H9 (cell line): ENCODE results near the gene PRG2. TPM values are rescaled to one million over a fixed set of nuclear protein-coding genes. Genes with fewer than 3 reads are reported as not detected.
A peak's percentile ranks its signal among the peaks of the same experiment; 100 is the strongest.

Experiments used
- DNase-seq: peaks from one replicate; pipeline ENCODE4 v3.0.0-alpha.2; 2017
- H2AFZ ChIP-seq: one replicate; pipeline ENCODE4 v1.6.1; 2013; ENCODE audit warnings: mild to moderate bottlenecking, low read length, control low read depth, moderate library complexity
- H2AK5ac ChIP-seq: 2 replicates; pipeline ENCODE4 v1.6.1; 2013; ENCODE audit warnings: low read length, control low read depth, mixed read lengths; ENCODE audit not compliant: insufficient read length
- H2BK120ac ChIP-seq: one replicate; pipeline ENCODE4 v1.6.1; 2013; ENCODE audit warnings: low read depth, mild to moderate bottlenecking, low read length, control low read depth, inconsistent platforms; ENCODE audit not compliant: poor library complexity, severe bottlenecking
- H2BK12ac ChIP-seq: 2 replicates; pipeline ENCODE4 v1.6.1; 2013; ENCODE audit warnings: low read length, control low read depth, mixed read lengths, low read depth; ENCODE audit not compliant: insufficient read length
- H2BK15ac ChIP-seq: 2 replicates; pipeline ENCODE4 v1.6.1; 2013; ENCODE audit warnings: low read depth, low read length, control low read depth
- H2BK20ac ChIP-seq: one replicate; pipeline ENCODE4 v1.6.1; 2013; ENCODE audit warnings: low read depth, mild to moderate bottlenecking, low read length, control low read depth, inconsistent platforms; ENCODE audit not compliant: poor library complexity, severe bottlenecking
- H2BK5ac ChIP-seq: 2 replicates; pipeline ENCODE4 v1.6.1; 2013; ENCODE audit warnings: low read length, control low read depth, mixed read lengths; ENCODE audit not compliant: insufficient read length
- H3K14ac ChIP-seq: 2 replicates; pipeline ENCODE4 v1.6.1; 2013; ENCODE audit warnings: low read length, control low read depth; ENCODE audit not compliant: insufficient read depth
- H3K18ac ChIP-seq: 2 replicates; pipeline ENCODE4 v1.6.1; 2013; ENCODE audit warnings: low read depth, mild to moderate bottlenecking, mixed read lengths, low read length, control low read depth; ENCODE audit not compliant: insufficient read length
- H3K23ac ChIP-seq: 2 replicates; pipeline ENCODE4 v1.6.1; 2013; ENCODE audit warnings: low read length, control low read depth, mixed read lengths, low read depth; ENCODE audit not compliant: insufficient read length
- H3K23me2 ChIP-seq: 2 replicates; pipeline ENCODE4 v1.6.1; 2013; ENCODE audit warnings: low read depth, mild to moderate bottlenecking, mixed read lengths, low read length, control low read depth; ENCODE audit not compliant: insufficient read length, poor library complexity, severe bottlenecking
- H3K27ac ChIP-seq: 2 replicates; pipeline ENCODE4 v1.5.1; 2013; ENCODE audit warnings: low read length, control low read depth, mixed read lengths, low read depth; ENCODE audit not compliant: insufficient read length
- H3K27me3 ChIP-seq: 2 replicates; pipeline ENCODE4 v1.6.1; 2013; ENCODE audit warnings: low read length, control low read depth, inconsistent platforms; ENCODE audit not compliant: insufficient read depth
- H3K4ac ChIP-seq: 2 replicates; pipeline ENCODE4 v1.6.1; 2013; ENCODE audit warnings: low read depth, mild to moderate bottlenecking, control low read depth, inconsistent platforms, low read length, moderate library complexity
- H3K4me1 ChIP-seq: 2 replicates; pipeline ENCODE4 v1.6.1; 2013; ENCODE audit warnings: low read length, control low read depth, inconsistent platforms; ENCODE audit not compliant: insufficient read depth
- H3K4me2 ChIP-seq: 2 replicates; pipeline ENCODE4 v1.6.1; 2013; ENCODE audit warnings: low read length, control low read depth, mixed read lengths; ENCODE audit not compliant: insufficient read length, insufficient read depth
- H3K56ac ChIP-seq: 2 replicates; pipeline ENCODE4 v1.6.1; 2013; ENCODE audit warnings: low read depth, mild to moderate bottlenecking, mixed read lengths, low read length, control low read depth; ENCODE audit not compliant: insufficient read length
- H3K79me1 ChIP-seq: 2 replicates; pipeline ENCODE4 v1.6.1; 2013; ENCODE audit warnings: low read depth, mild to moderate bottlenecking, moderate library complexity, low read length, control low read depth, inconsistent platforms; ENCODE audit not compliant: insufficient read depth, poor library complexity, severe bottlenecking
- H3K79me2 ChIP-seq: 2 replicates; pipeline ENCODE4 v1.6.1; 2013; ENCODE audit warnings: low read length, control low read depth, inconsistent platforms; ENCODE audit not compliant: insufficient read depth
- H3K9ac ChIP-seq: 2 replicates; pipeline ENCODE4 v1.6.1; 2013; ENCODE audit warnings: low read length, control low read depth, mixed read lengths; ENCODE audit not compliant: insufficient read length; ENCODE audit errors: extremely low read depth
- H3K9me3 ChIP-seq: one replicate; pipeline ENCODE4 v1.6.1; 2013; ENCODE audit warnings: low read depth, low read length, inconsistent platforms; ENCODE audit not compliant: control insufficient read depth
- H3T11ph ChIP-seq: one replicate; pipeline ENCODE4 v1.6.1; 2013; ENCODE audit warnings: mild to moderate bottlenecking, low read length, control low read depth, inconsistent platforms
- H4K20me1 ChIP-seq: one replicate; pipeline ENCODE4 v1.6.1; 2013; ENCODE audit not compliant: control insufficient read depth, insufficient read length, insufficient read depth
- H4K5ac ChIP-seq: 2 replicates; pipeline ENCODE4 v1.6.1; 2013; ENCODE audit warnings: low read depth, mild to moderate bottlenecking, mixed read lengths, low read length, control low read depth; ENCODE audit not compliant: insufficient read length
- H4K8ac ChIP-seq: replicated peaks from 2 replicates; pipeline ENCODE4 v1.6.1; 2013; ENCODE audit warnings: low read length, control low read depth, mixed read lengths, low read depth; ENCODE audit not compliant: insufficient read length
- H4K91ac ChIP-seq: 2 replicates; pipeline ENCODE4 v1.6.1; 2013; ENCODE audit warnings: low read depth, mild to moderate bottlenecking, moderate library complexity, mixed read lengths, low read length, control low read depth; ENCODE audit not compliant: insufficient read length
- H3K27ac Mint-ChIP-seq, 3 experiments: 2 replicates in 2 of 3; 3 replicates in 1 of 3; pipeline ENCODE4 v1.8.0; 2020 to 2021; ENCODE audit warnings: mixed read lengths in 3 of 3, mild to moderate bottlenecking in 1 of 3, moderate library complexity in 1 of 3
- H3K27me3 Mint-ChIP-seq: 2 replicates; pipeline ENCODE4 v1.8.0; 2021; ENCODE audit warnings: low read depth, mild to moderate bottlenecking, moderate library complexity, mixed read lengths
- H3K36me3 Mint-ChIP-seq, 3 experiments: 2 replicates in 2 of 3; 3 replicates in 1 of 3; pipeline ENCODE4 v1.8.0; 2020 to 2021; ENCODE audit warnings: low read depth in 3 of 3, mixed read lengths in 3 of 3; ENCODE audit not compliant: insufficient read depth in 1 of 3
- H3K4me1 Mint-ChIP-seq, 2 experiments: 2 replicates each; pipeline ENCODE4 v1.8.0; 2020; ENCODE audit warnings: mixed read lengths in 2 of 2
- H3K4me3 Mint-ChIP-seq, 2 experiments: 2 replicates in 1 of 2; 3 replicates in 1 of 2; pipeline ENCODE4 v1.8.0; 2020 to 2021; ENCODE audit warnings: mild to moderate bottlenecking in 2 of 2, mixed read lengths in 2 of 2, moderate library complexity in 1 of 2
- H3K9me3 Mint-ChIP-seq, 2 experiments: 2 replicates in 1 of 2; 3 replicates in 1 of 2; pipeline ENCODE4 v1.8.0; 2020; ENCODE audit warnings: mild to moderate bottlenecking in 2 of 2, mixed read lengths in 2 of 2, moderate library complexity in 1 of 2
- CTCF ChIP-seq: fragments of 200-600 bp; sonication (generic); conservative IDR thresholded peaks from 3 replicates; pipeline ENCODE4 v1.8.0; 2021; ENCODE audit warnings: antibody characterized with exemption, mild to moderate bottlenecking
- WGBS: extraction: QIAGEN DNeasy Blood & Tissue Kit; methylation state at CpG from one replicate; pipeline ENCODE4 v1.1.7; 2013; ENCODE audit warnings: missing lambda C conversion rate, low lambda C conversion rate, mixed read lengths; ENCODE audit not compliant: insufficient read length; ENCODE audit errors: extremely low coverage; 5-methylcytosine and 5-hydroxymethylcytosine counted together
- total RNA-seq: library from RNA; stranded (reverse); gene quantifications from 2 replicates; pipeline ENCODE4 v1.2.1, GENCODE V29; 2021

The PRG2 gene
- total RNA-seq, 1 experiment from 2014 or later: not detected

- Histone ChIP-seq H3T11ph (no peak overlapping the region), H2BK15ac (no peak overlapping the region), H3K79me2 (no peaks in the 10 kb centered on the region), H3K14ac (no peak overlapping the region), H3K4me2 (peak overlapping the region; percentile 35), H2AK5ac (no peak overlapping the region), H3K23ac (no peak overlapping the region), H3K27ac (no peak overlapping the region), H4K20me1 (no peaks in the 10 kb centered on the region), H2BK120ac (no peak overlapping the region), H3K18ac (no peak overlapping the region), H2AFZ (no peak overlapping the region), H3K56ac (no peak overlapping the region), H4K5ac (no peak overlapping the region), H3K27me3 (no peaks in the 10 kb centered on the region; the same call in 1 of the 2 replicates), H3K79me1 (no peaks in the 10 kb centered on the region), H2BK20ac (no peak overlapping the region), H3K4ac (no peak overlapping the region), H4K8ac (no peak overlapping the region), H3K9me3 (no peaks in the 10 kb centered on the region), H3K9ac (no peak overlapping the region), H2BK12ac (no peak overlapping the region), H4K91ac (no peak overlapping the region), H3K23me2 (no peaks in the 10 kb centered on the region), H2BK5ac (no peak overlapping the region), H3K4me1 (no peaks in the 10 kb centered on the region; the same call in 1 of the 2 replicates)
- WGBS: 100% methylated on average over 2 of the region's 5 CpGs
- Mint-ChIP-seq H3K4me1 (peaks cover 3 to 15% of the 10 kb centered on the region in 2 experiments), H3K27ac (no peak overlapping the region), H3K27me3 (peaks cover 54% of the 10 kb centered on the region), H3K9me3 (no peaks in the 10 kb centered on the region), H3K36me3 (no peaks in the 10 kb centered on the region), H3K4me3 (peak overlapping the region in 1 of 2 experiments; percentile 12; a peak in 2 of 5 replicates)
- TF ChIP-seq CTCF: no peak
- DNase-seq: no peak
These were observed 13.3 kb downstream of the PRG2 start for GRCh38 chr11:57377107-57377506.
